Gastroesophageal sphincter (tissue), 3 donors: ENCODE results near the gene DTL.

Experiments
- EP300 ChIP-seq: sonication (generic); formaldehyde crosslinking; IDR thresholded peaks from one replicate; pipeline ENCODE4 v1.6.1; 2017; ENCODE audit warnings: antibody characterized with exemption, mild to moderate bottlenecking
- POLR2A ChIP-seq, 2 donors: fragments of 450-650 bp; IDR thresholded peaks; one replicate each; pipeline ENCODE4 v1.6.1; 2017; ENCODE audit warnings: antibody characterized with exemption in 2 of 2, mild to moderate bottlenecking in 2 of 2, moderate library complexity in 1 of 2
- POLR2AphosphoS5 ChIP-seq: sonication (generic); formaldehyde crosslinking; IDR thresholded peaks from one replicate; pipeline ENCODE4 v1.6.1; 2017; ENCODE audit warnings: antibody characterized with exemption
- TF ChIP-seq, protein P1 (sequence below), 4 experiments: fragments of 200-600 bp in 2 of 4; fragments of 450-650 bp in 2 of 4; sonication (generic) in 1 of 4; IDR thresholded peaks; one replicate each; pipeline ENCODE4 v1.5.1; 2017 to 2019; ENCODE audit warnings: antibody characterized with exemption in 4 of 4, mild to moderate bottlenecking in 2 of 4, moderate library complexity in 2 of 4

DNA sequence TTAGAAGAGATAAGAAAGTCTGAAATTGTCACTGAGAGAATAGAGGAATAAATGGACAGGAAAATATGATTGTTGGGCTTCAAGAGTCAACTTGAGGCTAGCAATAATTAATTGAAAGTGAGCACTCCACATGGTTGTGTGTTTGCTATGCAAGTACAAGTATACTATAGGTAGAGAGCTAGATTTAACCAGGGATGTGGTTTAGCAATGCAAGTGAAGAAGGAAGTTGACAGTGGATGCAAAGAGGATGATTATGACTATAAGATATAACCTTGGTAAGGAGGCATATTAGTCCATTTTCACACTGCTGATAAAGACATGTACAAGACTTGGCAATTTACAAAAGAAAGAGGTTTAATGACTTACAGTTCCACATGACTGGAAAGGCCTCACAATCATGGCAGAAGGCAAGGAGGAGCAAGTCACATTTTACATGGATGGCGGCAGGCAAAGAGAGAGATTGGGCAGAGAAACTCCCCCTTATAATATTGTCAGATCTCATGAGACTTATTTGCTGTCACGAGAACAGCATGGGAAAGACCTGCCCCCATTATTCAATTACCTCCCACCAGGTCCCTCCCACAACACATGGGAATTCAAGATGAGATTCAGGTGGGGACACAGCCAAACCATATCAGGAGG is 47.3 kb downstream of the DTL start:
- TF ChIP-seq EP300 (no peak), POLR2AphosphoS5 (no peak), POLR2A (IDR thresholded peaks at IDR 0.05) (no peak)
- TF ChIP-seq, protein P1, sequence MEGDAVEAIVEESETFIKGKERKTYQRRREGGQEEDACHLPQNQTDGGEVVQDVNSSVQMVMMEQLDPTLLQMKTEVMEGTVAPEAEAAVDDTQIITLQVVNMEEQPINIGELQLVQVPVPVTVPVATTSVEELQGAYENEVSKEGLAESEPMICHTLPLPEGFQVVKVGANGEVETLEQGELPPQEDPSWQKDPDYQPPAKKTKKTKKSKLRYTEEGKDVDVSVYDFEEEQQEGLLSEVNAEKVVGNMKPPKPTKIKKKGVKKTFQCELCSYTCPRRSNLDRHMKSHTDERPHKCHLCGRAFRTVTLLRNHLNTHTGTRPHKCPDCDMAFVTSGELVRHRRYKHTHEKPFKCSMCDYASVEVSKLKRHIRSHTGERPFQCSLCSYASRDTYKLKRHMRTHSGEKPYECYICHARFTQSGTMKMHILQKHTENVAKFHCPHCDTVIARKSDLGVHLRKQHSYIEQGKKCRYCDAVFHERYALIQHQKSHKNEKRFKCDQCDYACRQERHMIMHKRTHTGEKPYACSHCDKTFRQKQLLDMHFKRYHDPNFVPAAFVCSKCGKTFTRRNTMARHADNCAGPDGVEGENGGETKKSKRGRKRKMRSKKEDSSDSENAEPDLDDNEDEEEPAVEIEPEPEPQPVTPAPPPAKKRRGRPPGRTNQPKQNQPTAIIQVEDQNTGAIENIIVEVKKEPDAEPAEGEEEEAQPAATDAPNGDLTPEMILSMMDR (IDR thresholded peaks at IDR 0.05): no peak
